ENCODE results near the gene RERE.

RERE gene

GRCh38 chr1:8419861-8420260, 397.6 kb downstream of the RERE start:
- DNase-seq (ENCODE audit: low read depth): no peak
- TF ChIP-seq, protein P1, sequence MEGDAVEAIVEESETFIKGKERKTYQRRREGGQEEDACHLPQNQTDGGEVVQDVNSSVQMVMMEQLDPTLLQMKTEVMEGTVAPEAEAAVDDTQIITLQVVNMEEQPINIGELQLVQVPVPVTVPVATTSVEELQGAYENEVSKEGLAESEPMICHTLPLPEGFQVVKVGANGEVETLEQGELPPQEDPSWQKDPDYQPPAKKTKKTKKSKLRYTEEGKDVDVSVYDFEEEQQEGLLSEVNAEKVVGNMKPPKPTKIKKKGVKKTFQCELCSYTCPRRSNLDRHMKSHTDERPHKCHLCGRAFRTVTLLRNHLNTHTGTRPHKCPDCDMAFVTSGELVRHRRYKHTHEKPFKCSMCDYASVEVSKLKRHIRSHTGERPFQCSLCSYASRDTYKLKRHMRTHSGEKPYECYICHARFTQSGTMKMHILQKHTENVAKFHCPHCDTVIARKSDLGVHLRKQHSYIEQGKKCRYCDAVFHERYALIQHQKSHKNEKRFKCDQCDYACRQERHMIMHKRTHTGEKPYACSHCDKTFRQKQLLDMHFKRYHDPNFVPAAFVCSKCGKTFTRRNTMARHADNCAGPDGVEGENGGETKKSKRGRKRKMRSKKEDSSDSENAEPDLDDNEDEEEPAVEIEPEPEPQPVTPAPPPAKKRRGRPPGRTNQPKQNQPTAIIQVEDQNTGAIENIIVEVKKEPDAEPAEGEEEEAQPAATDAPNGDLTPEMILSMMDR (IDR thresholded peaks at IDR 0.05; ENCODE audit: control insufficient read depth, extremely low read depth, insufficient read depth): no peak
- peak overlapping the region; percentile 72 for H3K4me3 ChIP-seq (ENCODE audit: low read depth, low read length)

GRCh38 chr1:8419172-8419571, 398.3 kb downstream of the RERE start:
- TF ChIP-seq, protein P1 (IDR thresholded peaks at IDR 0.05; ENCODE audit: control insufficient read depth, extremely low read depth, insufficient read depth): no peak
- peak overlapping the region; percentile 72; the same call in 1 of the 2 replicates for H3K4me3 ChIP-seq (ENCODE audit: low read depth, low read length)
- no peak for DNase-seq (ENCODE audit: low read depth)

- H3K4me3 ChIP-seq (ENCODE audit: low read depth, low read length): no peak overlapping the region
- TF ChIP-seq, protein P1 (IDR thresholded peaks at IDR 0.05; ENCODE audit: control insufficient read depth, extremely low read depth, insufficient read depth): no peak
- no peak for DNase-seq (ENCODE audit: low read depth)
Measured at GRCh38 chr1:8418301-8418700, 399.1 kb downstream of the RERE start.

- DNase-seq (ENCODE audit: low read depth): no peak
- H3K4me3 ChIP-seq (ENCODE audit: low read depth, low read length): no peak overlapping the region
- TF ChIP-seq, protein P1 (IDR thresholded peaks at IDR 0.05; ENCODE audit: control insufficient read depth, extremely low read depth, insufficient read depth): no peak
Measured at GRCh38 chr1:8417625-8418024, 399.8 kb downstream of the RERE start.

- TF ChIP-seq, protein P1 (IDR thresholded peaks at IDR 0.05; ENCODE audit: control insufficient read depth, extremely low read depth, insufficient read depth): no peak
- DNase-seq (ENCODE audit: low read depth): no peak
- no peak overlapping the region for H3K4me3 ChIP-seq (ENCODE audit: low read depth, low read length)
Measured at GRCh38 chr1:8416881-8417280, 400.6 kb downstream of the RERE start.

DNA sequence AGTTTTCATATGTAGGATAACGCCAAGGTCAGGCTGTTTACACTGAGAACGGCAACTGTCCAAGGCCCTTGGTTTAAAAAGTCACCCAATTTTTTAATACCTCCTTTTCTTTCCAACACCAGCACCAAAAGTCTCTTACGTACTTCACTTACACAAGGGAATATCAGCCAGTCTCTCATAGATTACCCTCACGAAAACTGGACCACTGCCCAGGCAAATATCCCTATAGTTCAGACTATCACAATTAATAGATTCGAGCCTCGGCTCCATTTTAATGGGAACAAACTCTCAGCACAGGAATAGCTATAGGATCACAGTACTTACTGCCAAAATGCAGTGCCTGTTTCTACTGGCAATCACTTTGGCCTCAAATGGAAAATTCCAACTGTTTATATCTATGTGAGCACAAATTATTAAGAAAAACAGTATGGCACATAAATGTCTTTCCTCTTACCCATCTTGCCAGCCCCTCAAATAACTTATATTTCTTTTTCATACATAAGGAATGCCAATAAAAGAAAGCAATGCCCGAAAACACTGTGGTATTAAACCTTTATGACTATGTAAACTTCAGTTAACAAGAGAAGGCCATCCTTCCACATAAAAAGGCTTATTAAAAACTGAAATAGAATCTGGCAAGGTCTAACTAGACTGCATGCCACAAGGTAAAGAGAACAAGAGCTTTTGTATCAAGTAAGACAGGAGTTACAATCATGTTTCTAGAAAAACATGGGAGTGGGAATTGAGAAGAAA, 401.7 kb downstream of the RERE start:
- H3K4me3 ChIP-seq (ENCODE audit: low read depth, low read length): peak overlapping the region; percentile 26; the same call in 1 of the 2 replicates
- peak; percentile 95 for DNase-seq (ENCODE audit: low read depth)

More for the DNA sequence above, 401.7 kb downstream of the RERE start:
- TF ChIP-seq, protein P1 (IDR thresholded peaks at IDR 0.05; ENCODE audit: control insufficient read depth, extremely low read depth, insufficient read depth): no peak
